WTC11 (cell line): Measurements from ENCODE around the gene TARP.

Experiments
- ATF3 ChIP-seq: sonication (generic); formaldehyde crosslinking; conservative IDR thresholded peaks from 2 replicates; pipeline ENCODE4 v1.8.1; 2022; ENCODE audit warnings: mild to moderate bottlenecking, missing genetic modification reagents
- CTCF ChIP-seq: fragments of 200-600 bp; IDR thresholded peaks from 2 replicates; pipeline ENCODE4 v1.8.0; 2022; ENCODE audit warnings: antibody characterized with exemption
- IRF2 ChIP-seq: sonication (generic); formaldehyde crosslinking; IDR thresholded peaks from 2 replicates; pipeline ENCODE4 v1.8.0; 2022; ENCODE audit warnings: low read depth, missing genetic modification reagents, borderline replicate concordance
- KAT7 ChIP-seq: sonication (generic); formaldehyde crosslinking; IDR thresholded peaks from 2 replicates; pipeline ENCODE4 v1.8.1; 2023; ENCODE audit warnings: missing genetic modification reagents, mild to moderate bottlenecking, borderline replicate concordance
- MAX ChIP-seq: sonication (generic); formaldehyde crosslinking; IDR thresholded peaks from 2 replicates; pipeline ENCODE4 v1.8.0; 2022; ENCODE audit warnings: mild to moderate bottlenecking, missing genetic modification reagents
- MXD4 ChIP-seq: fragments of 250-450 bp; sonication (Bioruptor Pico); IDR thresholded peaks from 2 replicates; pipeline ENCODE4 v1.8.0; 2021; ENCODE audit warnings: mild to moderate bottlenecking, moderate library complexity, borderline replicate concordance
- MYBL2 ChIP-seq: sonication (generic); formaldehyde crosslinking; IDR thresholded peaks from 2 replicates; pipeline ENCODE4 v1.8.1; 2023; ENCODE audit warnings: mild to moderate bottlenecking, moderate library complexity, missing genetic modification reagents
- NR3C1 ChIP-seq: sonication (generic); formaldehyde crosslinking; conservative IDR thresholded peaks from 2 replicates; pipeline ENCODE4 v1.8.1; 2023; ENCODE audit warnings: low read depth, mild to moderate bottlenecking, missing genetic modification reagents
- ZNF423 ChIP-seq: fragments of 250-450 bp; sonication (Bioruptor Pico); IDR thresholded peaks from 2 replicates; pipeline ENCODE4 v2.1.2; 2022; ENCODE audit warnings: mild to moderate bottlenecking, moderate library complexity

GRCh38 chr7:38291117-38291647 is 17.7 kb upstream of the TARP start:
- TF ChIP-seq CTCF (peak; percentile 29; the same call in 1 of the 2 replicates), ATF3 (CRISPR knock-in tag) (no peak), MYBL2 (CRISPR knock-in tag) (no peak), MXD4 (CRISPR knock-in tag) (no peak), IRF2 (CRISPR knock-in tag) (no peak), NR3C1 (no peak), KAT7 (CRISPR knock-in tag) (no peak), MAX (CRISPR knock-in tag) (no peak), ZNF423 (CRISPR knock-in tag) (no peak)
